Keratinocyte (primary cell): ENCODE data around the gene ARHGAP10. TPM values are rescaled to one million over a fixed set of nuclear protein-coding genes. Genes with fewer than 3 reads are reported as not detected.

Source experiments
- DNase-seq: peaks from one replicate; pipeline ENCODE4 v3.0.0-alpha.2; 2011; ENCODE audit warnings: low read depth, missing footprints, low spot score
- FAIRE-seq: peaks from 2 replicates; lab custom pipeline; 2011; peaks lifted over from hg19 to GRCh38; lab: Jason Lieb, UNC
- H2AFZ ChIP-seq: 2 replicates; pipeline ENCODE4 v1.6.0; 2012; ENCODE audit warnings: low read length, control low read depth, inconsistent platforms; ENCODE audit not compliant: control insufficient read depth
- H3K27ac ChIP-seq: 2 replicates; pipeline ENCODE4 v1.5.1; 2011; ENCODE audit warnings: low read length; ENCODE audit not compliant: control insufficient read depth, insufficient read depth
- H3K27me3 ChIP-seq: 3 replicates; pipeline ENCODE4 v1.6.0; 2011; ENCODE audit warnings: low read length; ENCODE audit not compliant: control insufficient read depth, insufficient read depth; ENCODE audit errors: extremely low read depth
- H3K36me3 ChIP-seq, 2 experiments: 2 replicates in 1 of 2; 3 replicates in 1 of 2; pipeline ENCODE4 v1.5.1; 2011; ENCODE audit warnings: low read length in 2 of 2, mild to moderate bottlenecking in 1 of 2; ENCODE audit not compliant: control insufficient read depth in 2 of 2, insufficient read depth in 2 of 2; ENCODE audit errors: extremely low read depth in 1 of 2
- H3K4me1 ChIP-seq: 3 replicates; pipeline ENCODE4 v1.5.1; 2011; ENCODE audit warnings: low read length; ENCODE audit not compliant: control insufficient read depth, insufficient read depth; ENCODE audit errors: extremely low read depth
- H3K4me2 ChIP-seq: 3 replicates; pipeline ENCODE4 v1.6.0; 2011; ENCODE audit warnings: low read depth, low read length; ENCODE audit not compliant: control insufficient read depth, insufficient read depth; ENCODE audit errors: extremely low read depth
- H3K4me3 ChIP-seq, 3 experiments: fragments of 200-600 bp in 1 of 3; sonication (generic) in 1 of 3; 2 replicates in 2 of 3; 3 replicates in 1 of 3; pipeline ENCODE4 v1.5.1; 2011 to 2016; ENCODE audit warnings: low read length in 3 of 3, mild to moderate bottlenecking in 3 of 3, control low read depth in 2 of 3, inconsistent platforms in 1 of 3, low read depth in 1 of 3, mixed read lengths in 1 of 3, mixed run types in 1 of 3, moderate library complexity in 1 of 3; ENCODE audit not compliant: control insufficient read depth in 2 of 3, insufficient read depth in 2 of 3; ENCODE audit errors: extremely low read depth in 1 of 3
- H3K79me2 ChIP-seq: 2 replicates; pipeline ENCODE4 v1.6.0; 2012; ENCODE audit warnings: low read length; ENCODE audit not compliant: control insufficient read depth, insufficient read depth
- H3K9ac ChIP-seq: 3 replicates; pipeline ENCODE4 v1.6.0; 2011; ENCODE audit warnings: low read length; ENCODE audit not compliant: control insufficient read depth, insufficient read depth; ENCODE audit errors: extremely low read depth
- H3K9me1 ChIP-seq: 3 replicates; pipeline ENCODE4 v1.6.0; 2011; ENCODE audit warnings: low read length; ENCODE audit not compliant: control insufficient read depth, insufficient read depth; ENCODE audit errors: extremely low read depth
- H3K9me3 ChIP-seq: 2 replicates; pipeline ENCODE4 v1.5.1; 2012; ENCODE audit warnings: low read depth, low read length; ENCODE audit not compliant: control insufficient read depth
- H4K20me1 ChIP-seq: 3 replicates; pipeline ENCODE4 v1.6.0; 2011; ENCODE audit warnings: low read length; ENCODE audit not compliant: control insufficient read depth, insufficient read depth; ENCODE audit errors: extremely low read depth
- CTCF ChIP-seq, 3 experiments: IDR thresholded peaks in 1 of 3; conservative IDR thresholded peaks in 1 of 3; optimal IDR thresholded peaks in 1 of 3; 2 replicates in 2 of 3; 3 replicates in 1 of 3; pipeline versions ENCODE3 to v1.5.1; 2011; ENCODE audit warnings: low read length in 3 of 3, mild to moderate bottlenecking in 3 of 3, moderate library complexity in 2 of 3, control low read depth in 1 of 3, inconsistent platforms in 1 of 3; ENCODE audit not compliant: insufficient read depth in 2 of 3; ENCODE audit errors: extremely low read depth in 1 of 3
- EZH2 ChIP-seq: IDR thresholded peaks from one replicate; pipeline ENCODE4 v1.6.1; 2012; ENCODE audit warnings: inconsistent platforms, mild to moderate bottlenecking, low read length, moderate library complexity
- dilution Hi-C: fragments of 300-500 bp; cut with MboI; formaldehyde crosslinking; loops from one replicate; pipeline ENCODE4 v1.7.0; 2020; ENCODE audit warnings: low sequenced_read_pairs; ENCODE audit not compliant: extremely low pct_ligation_motif_present
- polyA plus RNA-seq, 5 experiments: library from polyadenylated mRNA; depleted of rRNA in 3 of 5; stranded (reverse) in 3 of 5; stranded (forward) in 1 of 5; unstranded in 1 of 5; fragments of >200 nt; gene quantifications; 1 replicate in 1 of 5; 2 replicates in 3 of 5; 3 replicates in 1 of 5; pipeline versions ENCODE4 v1.2.1 to v1.2.3, GENCODE V29; 2011 to 2012; ENCODE audit warnings: missing spikeins in 2 of 5, low read depth in 1 of 5, low replicate concordance in 1 of 5

ARHGAP10 gene
- polyA plus RNA-seq, 1 donor (not counting 4 experiments of a cell fraction or from before 2014, with no cell fraction given): 18.7 TPM

GRCh38 chr4:147950261-147950660 lies 218.4 kb downstream of the ARHGAP10 start:
- Histone ChIP-seq H3K36me3 (peaks cover 0 to 5% of the 10 kb centered on the region in 2 experiments), H3K4me1 (no peaks in the 10 kb centered on the region), H3K9ac (no peak overlapping the region), H3K4me3 (no peak overlapping the region), H3K9me3 (no peaks in the 10 kb centered on the region), H3K27ac (no peak overlapping the region), H3K4me2 (no peak overlapping the region), H2AFZ (no peak overlapping the region), H4K20me1 (no peaks in the 10 kb centered on the region), H3K9me1 (no peaks in the 10 kb centered on the region), H3K27me3 (no peaks in the 10 kb centered on the region), H3K79me2 (no peaks in the 10 kb centered on the region)
- DNase-seq (no peak), FAIRE-seq (no peak)
- TF ChIP-seq EZH2 (no peak), CTCF (optimal IDR thresholded peaks at IDR 0.05 in 1 of 3, IDR thresholded peaks at IDR 0.05 in 1 of 3, conservative IDR thresholded peaks at IDR 0.05 in 1 of 3; ENCODE audit: extremely low read depth in 1 of 3, insufficient read depth in 2 of 3, low read length in 3 of 3) (no peak)
- dilution Hi-C loops: no loop called here

- Histone ChIP-seq H3K27ac (no peak overlapping the region), H3K4me3 (no peak overlapping the region), H3K9me3 (no peaks in the 10 kb centered on the region), H3K4me2 (no peak overlapping the region), H3K9ac (no peak overlapping the region), H4K20me1 (no peaks in the 10 kb centered on the region), H3K27me3 (no peaks in the 10 kb centered on the region), H3K36me3 (peaks cover 0 to 3% of the 10 kb centered on the region in 2 experiments), H3K4me1 (peaks cover under 1% of the 10 kb centered on the region), H3K9me1 (no peaks in the 10 kb centered on the region), H3K79me2 (no peaks in the 10 kb centered on the region), H2AFZ (no peak overlapping the region)
- FAIRE-seq (no peak), DNase-seq (no peak)
- dilution Hi-C loops: no loop called here
- TF ChIP-seq CTCF (optimal IDR thresholded peaks at IDR 0.05 in 1 of 3, IDR thresholded peaks at IDR 0.05 in 1 of 3, conservative IDR thresholded peaks at IDR 0.05 in 1 of 3; ENCODE audit: extremely low read depth in 1 of 3, insufficient read depth in 2 of 3, low read length in 3 of 3) (no peak), EZH2 (no peak)
These were observed 219.0 kb downstream of the ARHGAP10 start for GRCh38 chr4:147950841-147951240.
